ENCODE measurements around the gene ARHGAP6. TPM values are rescaled to one million over a fixed set of nuclear protein-coding genes. Genes with fewer than 3 reads are reported as not detected.

The ARHGAP6 gene
- total RNA-seq, 1 experiment from 2014 or later, result 0.10 TPM

- no peak for TF ChIP-seq CTCF (IDR thresholded peaks at IDR 0.05 in 2 of 3, conservative IDR thresholded peaks at IDR 0.05 in 1 of 3; ENCODE audit: borderline replicate concordance in 1 of 3, insufficient read depth in 1 of 3, low read depth in 2 of 3, low read length in 2 of 3)
- no peak for DNase-seq (ENCODE audit: low read depth, low spot score)
- Histone ChIP-seq H3K27me3 (ENCODE audit: insufficient read depth, low read length) (no peaks in the 10 kb centered on the region), H3K4me2 (ENCODE audit: low read length) (no peak overlapping the region), H2AFZ (ENCODE audit: low read depth, low read length, poor library complexity, severe bottlenecking) (no peak overlapping the region), H3K4me1 (ENCODE audit: control insufficient read depth in 1 of 2, insufficient read depth in 2 of 2, low read length in 2 of 2) (no peaks in the 10 kb centered on the region), H3K9me3 (ENCODE audit: control insufficient read depth in 1 of 2, insufficient read depth in 1 of 2, low read depth in 1 of 2, low read length in 2 of 2) (no peaks in the 10 kb centered on the region), H3K27ac (ENCODE audit: low read depth, low read length) (no peak overlapping the region), H3K79me2 (ENCODE audit: insufficient read depth, low read length) (no peaks in the 10 kb centered on the region), H3K36me3 (ENCODE audit: control insufficient read depth in 1 of 2, insufficient read depth in 2 of 2, low read length in 2 of 2) (no peaks in the 10 kb centered on the region), H4K20me1 (ENCODE audit: insufficient read depth) (no peaks in the 10 kb centered on the region), H3K9ac (ENCODE audit: low read length) (no peak overlapping the region), H3K4me3 (replicated peaks in 1 of 2; ENCODE audit: low read depth in 1 of 2, low read length in 2 of 2) (no peak overlapping the region), H3K9me2 (ENCODE audit: insufficient read depth) (no peaks in the 10 kb centered on the region)
- BruUV-seq (replicated peaks), result no TSS peak
- ATAC-seq, result no peak
- ChIA-PET RAD21 (ENCODE audit: low non-redundant PET in 1 of 2, low total read pairs in 2 of 2, uncharacterized antibody in 2 of 2, unreplicated experiment in 2 of 2) (no interaction called here), CTCF (no interaction called here), POLR2A (no interaction called here)
- intact Hi-C loops (cut with micrococcal nuclease), result loop anchor here (10.0 kb wide), 1 partner anchor 578 kb away; no protein-coding TSS in a partner anchor
Observed at GRCh38 chrX:11146411-11146810, 519.3 kb downstream of the ARHGAP6 start.

GRCh38 chrX:11143931-11144678 is 521.6 kb downstream of the ARHGAP6 start:
- H3K9me2 ChIP-seq (ENCODE audit: insufficient read depth), result no peaks in the 10 kb centered on the region
- no peak overlapping the region for H3K4me3 ChIP-seq (replicated peaks in 1 of 2; ENCODE audit: low read depth in 1 of 2, low read length in 2 of 2)
- H4K20me1 ChIP-seq (ENCODE audit: insufficient read depth), result no peaks in the 10 kb centered on the region
- H3K27me3 ChIP-seq (ENCODE audit: insufficient read depth, low read length), result no peaks in the 10 kb centered on the region
- H3K27ac ChIP-seq (ENCODE audit: low read depth, low read length), result no peak overlapping the region
- peak; percentile 63 for DNase-seq (ENCODE audit: low read depth, low spot score)
- H3K9me3 ChIP-seq (ENCODE audit: control insufficient read depth in 1 of 2, insufficient read depth in 1 of 2, low read depth in 1 of 2, low read length in 2 of 2), result no peaks in the 10 kb centered on the region
- TF ChIP-seq JUND (IDR thresholded peaks at IDR 0.05), result no peak
- no peak for TF ChIP-seq CBX3 (IDR thresholded peaks at IDR 0.05; ENCODE audit: low read depth)
- TF ChIP-seq CTCF (IDR thresholded peaks at IDR 0.05 in 2 of 3, conservative IDR thresholded peaks at IDR 0.05 in 1 of 3; ENCODE audit: borderline replicate concordance in 1 of 3, insufficient read depth in 1 of 3, low read depth in 2 of 3, low read length in 2 of 3), result peak; percentile 38 to 57 (median 52)
- no peak for TF ChIP-seq SRF (IDR thresholded peaks at IDR 0.05; ENCODE audit: low read depth)
- TF ChIP-seq POLR2AphosphoS5 (IDR thresholded peaks at IDR 0.05; ENCODE audit: low read depth, low read length), result no peak
- TF ChIP-seq RAD21 (IDR thresholded peaks at IDR 0.05; ENCODE audit: low read depth), result peak; percentile 66
- H3K4me1 ChIP-seq (ENCODE audit: control insufficient read depth in 1 of 2, insufficient read depth in 2 of 2, low read length in 2 of 2), result no peaks in the 10 kb centered on the region
- peak overlapping the region; percentile 32 for H3K4me2 ChIP-seq (ENCODE audit: low read length)
- no TSS peak for BruUV-seq (replicated peaks)
- POLR2A ChIA-PET, result no interaction called here
- RAD21 ChIA-PET (ENCODE audit: low non-redundant PET in 1 of 2, low total read pairs in 2 of 2, uncharacterized antibody in 2 of 2, unreplicated experiment in 2 of 2), result no interaction called here
- H3K9ac ChIP-seq (ENCODE audit: low read length), result no peak overlapping the region
- CTCF ChIA-PET, result no interaction called here
- H3K36me3 ChIP-seq (ENCODE audit: control insufficient read depth in 1 of 2, insufficient read depth in 2 of 2, low read length in 2 of 2), result no peaks in the 10 kb centered on the region
- intact Hi-C loops (cut with micrococcal nuclease), result loop anchor here (2.0 to 10.0 kb wide), 3 partner anchors 389 to 628 kb away; no protein-coding TSS in a partner anchor
- H3K79me2 ChIP-seq (ENCODE audit: insufficient read depth, low read length), result no peaks in the 10 kb centered on the region
- peak; percentile 86 for ATAC-seq
- H2AFZ ChIP-seq (ENCODE audit: low read depth, low read length, poor library complexity, severe bottlenecking), result no peak overlapping the region

Measured in HCT116 (cell line).